Ectodermal cell (in vitro differentiated cells): ENCODE measurements around the gene CEMIP2.

Experiments
- H3K27ac ChIP-seq: 2 replicates; pipeline ENCODE4 v1.7.0; 2013; ENCODE audit warnings: mild to moderate bottlenecking, low read depth, low read length; ENCODE audit not compliant: insufficient read depth, poor library complexity, severe bottlenecking
- H3K27me3 ChIP-seq: 2 replicates; pipeline ENCODE4 v1.7.0; 2013; ENCODE audit warnings: mild to moderate bottlenecking, low read length; ENCODE audit not compliant: insufficient read depth, control insufficient read depth, poor library complexity, severe bottlenecking
- H3K36me3 ChIP-seq: one replicate; pipeline ENCODE4 v1.7.0; 2013; ENCODE audit warnings: low read length; ENCODE audit not compliant: control insufficient read depth, insufficient read depth
- H3K4me1 ChIP-seq: one replicate; pipeline ENCODE4 v1.7.0; 2013; ENCODE audit warnings: low read length; ENCODE audit not compliant: control insufficient read depth, insufficient read depth
- H3K4me3 ChIP-seq: 2 replicates; pipeline ENCODE4 v1.7.0; 2013; ENCODE audit warnings: low read depth, low read length, control low read depth; ENCODE audit not compliant: insufficient read depth
- H3K9me3 ChIP-seq: 2 replicates; pipeline ENCODE4 v1.7.0; 2013; ENCODE audit warnings: mild to moderate bottlenecking, low read length, moderate library complexity; ENCODE audit not compliant: control insufficient read depth
- WGBS, 2 experiments: methylation state at CpG; one replicate each; pipeline ENCODE4 v1.1.7; 2013; ENCODE audit warnings: missing lambda C conversion rate in 2 of 2; 5-methylcytosine and 5-hydroxymethylcytosine counted together

Gene CEMIP2

GRCh38 chr9:71752352-71752751 is 16.0 kb downstream of the CEMIP2 start:
- no peak overlapping the region for H3K4me3 ChIP-seq
- peak overlapping the region; percentile 89 for H3K27ac ChIP-seq
- no peaks in the 10 kb centered on the region for H3K27me3 ChIP-seq
- H3K4me1 ChIP-seq, result peaks cover 24% of the 10 kb centered on the region
- WGBS, 2 experiments, result no CpG with 5 or more reads among the region's 1 CpG
- H3K9me3 ChIP-seq, result no peaks in the 10 kb centered on the region
- H3K36me3 ChIP-seq, result peaks cover 27% of the 10 kb centered on the region

DNA sequence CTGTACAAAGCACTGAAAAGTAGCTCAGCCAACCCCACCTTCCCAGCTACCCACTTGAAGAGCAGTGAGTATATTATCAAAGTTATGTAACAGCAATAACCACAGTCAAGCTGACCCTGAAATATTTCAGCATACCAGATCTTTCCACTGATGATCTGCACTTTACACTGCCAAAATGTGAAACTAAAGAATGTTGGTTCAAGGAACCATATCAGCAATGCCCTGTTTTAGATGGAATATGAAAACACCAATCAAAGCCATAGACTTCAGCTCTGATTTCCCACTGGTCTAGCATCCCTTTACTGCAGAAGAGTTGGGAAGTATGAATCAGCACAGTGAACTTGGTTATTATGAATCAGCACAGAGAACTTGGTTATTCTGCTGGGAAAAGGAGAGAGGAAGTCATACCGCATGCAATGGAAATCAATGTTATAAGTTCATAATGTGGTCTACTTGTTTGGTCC is 20.0 kb downstream of the CEMIP2 start:
- Histone ChIP-seq H3K27me3 (no peaks in the 10 kb centered on the region), H3K4me3 (no peak overlapping the region), H3K27ac (no peak overlapping the region), H3K4me1 (peaks cover 16% of the 10 kb centered on the region), H3K9me3 (no peaks in the 10 kb centered on the region), H3K36me3 (peaks cover 49% of the 10 kb centered on the region)
- WGBS, 2 experiments, result 98 to 100% methylated on average over 1 of the region's 1 CpG

GRCh38 chr9:71747576-71747975 is 20.7 kb downstream of the CEMIP2 start:
- Histone ChIP-seq H3K9me3 (no peaks in the 10 kb centered on the region), H3K27ac (no peak overlapping the region), H3K4me1 (peaks cover 9% of the 10 kb centered on the region), H3K4me3 (no peak overlapping the region), H3K27me3 (no peaks in the 10 kb centered on the region), H3K36me3 (peaks cover 52% of the 10 kb centered on the region)

DNA sequence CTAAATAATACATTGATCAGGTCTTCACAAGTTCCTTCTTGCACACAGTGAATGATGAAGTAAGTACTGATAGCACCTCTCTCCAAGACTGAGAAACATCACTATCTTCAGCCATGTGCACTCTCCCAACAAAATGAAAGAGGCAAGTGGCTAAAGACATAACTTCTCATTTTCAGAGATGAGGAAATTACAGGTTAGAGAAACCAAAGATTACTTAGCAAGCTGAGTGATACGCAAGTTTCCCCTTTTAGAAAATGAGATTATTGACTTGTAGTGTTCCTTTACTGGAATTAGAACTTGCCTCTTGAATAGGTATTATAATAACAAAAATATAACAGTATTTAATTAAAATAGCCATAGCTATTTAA is 21.6 kb downstream of the CEMIP2 start:
- WGBS, 2 experiments, result 89 to 100% methylated on average over 1 of the region's 1 CpG
- peaks cover 52% of the 10 kb centered on the region for H3K36me3 ChIP-seq
- H3K9me3 ChIP-seq, result no peaks in the 10 kb centered on the region
- no peaks in the 10 kb centered on the region for H3K27me3 ChIP-seq
- peaks cover 6% of the 10 kb centered on the region for H3K4me1 ChIP-seq
- H3K27ac ChIP-seq, result no peak overlapping the region
- H3K4me3 ChIP-seq, result no peak overlapping the region

GRCh38 chr9:71746023-71746757 is 22.1 kb downstream of the CEMIP2 start:
- Histone ChIP-seq H3K27ac (no peak overlapping the region), H3K36me3 (peaks cover 52% of the 10 kb centered on the region), H3K9me3 (no peaks in the 10 kb centered on the region), H3K4me3 (no peak overlapping the region), H3K4me1 (peaks cover under 1% of the 10 kb centered on the region), H3K27me3 (no peaks in the 10 kb centered on the region)
- WGBS, 2 experiments, result 90% methylated on average over 6 of the region's 6 CpGs

DNA sequence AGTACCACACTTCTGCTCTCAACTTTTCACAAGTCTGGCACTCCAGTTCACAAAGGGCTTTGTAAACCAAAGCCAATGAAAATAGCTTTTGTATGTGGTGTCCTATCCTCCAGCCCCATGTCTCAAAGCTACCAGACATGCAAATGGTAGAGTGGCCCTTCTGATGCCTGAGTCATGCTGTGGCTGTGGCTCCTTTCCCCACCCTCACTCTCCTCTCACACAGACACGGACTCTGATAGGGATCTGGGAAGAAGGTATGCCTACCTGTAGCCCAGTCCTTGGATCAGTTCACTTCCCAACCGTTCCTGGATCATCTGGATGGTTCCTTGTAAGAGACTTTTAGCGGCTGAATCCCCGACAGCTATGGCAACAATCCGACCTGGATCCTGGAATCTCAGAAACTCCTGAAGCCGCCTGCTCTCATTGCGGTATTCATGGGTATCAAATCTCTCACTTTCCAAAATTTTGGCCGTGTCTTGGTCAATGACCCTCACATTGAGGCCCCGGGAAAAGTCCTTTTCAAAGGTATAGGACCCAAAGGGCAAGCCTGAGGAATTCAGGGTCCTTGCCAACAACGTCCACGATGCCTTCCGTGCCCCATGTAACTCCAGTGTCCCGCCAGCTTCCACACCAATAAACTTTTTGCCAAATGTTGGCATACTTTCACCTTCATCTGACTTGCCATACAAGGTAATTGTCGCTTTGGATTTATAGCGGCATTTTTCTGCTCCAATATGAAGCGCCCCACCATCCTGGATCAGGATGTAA is 23.4 kb downstream of the CEMIP2 start:
- WGBS, 2 experiments, result 90 to 93% methylated on average over 16 of the region's 16 CpGs
- H3K36me3 ChIP-seq, result peaks cover 50% of the 10 kb centered on the region
- no peak overlapping the region for H3K27ac ChIP-seq

GRCh38 chr9:71743882-71744281 is 24.4 kb downstream of the CEMIP2 start:
- WGBS, 2 experiments, result 98% methylated on average over 5 of the region's 5 CpGs
- Histone ChIP-seq H3K27me3 (no peaks in the 10 kb centered on the region), H3K36me3 (peaks cover 45% of the 10 kb centered on the region), H3K4me1 (no peaks in the 10 kb centered on the region), H3K9me3 (no peaks in the 10 kb centered on the region), H3K4me3 (no peak overlapping the region), H3K27ac (no peak overlapping the region)

More for the DNA sequence above, 23.4 kb downstream of the CEMIP2 start:
- H3K4me3 ChIP-seq, result no peak overlapping the region
- no peaks in the 10 kb centered on the region for H3K9me3 ChIP-seq
- no peaks in the 10 kb centered on the region for H3K4me1 ChIP-seq
- H3K27me3 ChIP-seq, result no peaks in the 10 kb centered on the region

- H3K4me3 ChIP-seq, result no peak overlapping the region
- no peak overlapping the region for H3K27ac ChIP-seq
- no peaks in the 10 kb centered on the region for H3K4me1 ChIP-seq
- peaks cover 38% of the 10 kb centered on the region for H3K36me3 ChIP-seq
- 94 to 95% methylated on average over 5 of the region's 5 CpGs for WGBS, 2 experiments
- H3K9me3 ChIP-seq, result no peaks in the 10 kb centered on the region
- H3K27me3 ChIP-seq, result no peaks in the 10 kb centered on the region
Measured at GRCh38 chr9:71743217-71743705, 25.1 kb downstream of the CEMIP2 start.

DNA sequence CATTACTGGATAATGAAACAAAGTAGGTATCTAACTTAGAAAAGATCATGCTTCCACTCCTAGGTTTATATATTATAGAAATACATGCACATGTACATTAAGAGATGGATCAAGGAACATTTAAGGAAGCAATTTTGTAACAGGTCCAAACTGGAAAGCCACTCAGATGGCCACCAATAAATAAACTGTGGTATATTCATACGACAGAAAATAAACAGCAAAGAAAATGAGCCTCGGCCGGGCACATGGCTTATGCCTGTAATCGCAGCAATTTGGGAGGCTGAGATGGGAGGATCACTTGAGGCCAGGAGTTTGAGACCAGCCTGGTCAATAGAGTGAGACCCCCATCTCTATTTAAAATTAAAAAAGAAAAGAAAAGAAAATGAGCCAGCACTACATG is 25.6 kb downstream of the CEMIP2 start:
- 94 to 98% methylated on average over 4 of the region's 4 CpGs for WGBS, 2 experiments
- Histone ChIP-seq H3K4me1 (no peaks in the 10 kb centered on the region), H3K4me3 (no peak overlapping the region), H3K27ac (no peak overlapping the region), H3K36me3 (peaks cover 35% of the 10 kb centered on the region), H3K27me3 (no peaks in the 10 kb centered on the region), H3K9me3 (no peaks in the 10 kb centered on the region)

GRCh38 chr9:71741926-71742648 is 26.2 kb downstream of the CEMIP2 start:
- H3K4me1 ChIP-seq, result no peaks in the 10 kb centered on the region
- peaks cover 29% of the 10 kb centered on the region for H3K36me3 ChIP-seq
- no peaks in the 10 kb centered on the region for H3K27me3 ChIP-seq
- no peak overlapping the region for H3K4me3 ChIP-seq
- H3K27ac ChIP-seq, result no peak overlapping the region
- WGBS, 2 experiments, result 95 to 96% methylated on average over 5 to 9 of the region's 10 CpGs
- H3K9me3 ChIP-seq, result no peaks in the 10 kb centered on the region
